H1 (cell line): ENCODE measurements around the gene MSANTD7. TPM values are rescaled to one million over a fixed set of nuclear protein-coding genes. Genes with fewer than 3 reads are reported as not detected.

Experiments
- FOSL1 ChIP-seq: IDR thresholded peaks from 2 replicates; pipeline ENCODE4 v1.6.1; 2011; ENCODE audit warnings: mild to moderate bottlenecking, low read depth, low read length, moderate library complexity; ENCODE audit not compliant: insufficient read depth
- RNF2 ChIP-seq: fragments of 200-900, 300-1000 bp; sonication (generic); IDR thresholded peaks from 2 replicates; pipeline ENCODE4 v1.7.1; 2016; ENCODE audit warnings: borderline replicate concordance, low read depth, mild to moderate bottlenecking, antibody characterized with exemption, low read length; ENCODE audit not compliant: poor library complexity, severe bottlenecking; ENCODE audit errors: missing control alignments
- SP1 ChIP-seq: IDR thresholded peaks from 2 replicates; pipeline ENCODE4 v1.6.1; 2011; ENCODE audit warnings: low read depth, low read length
- polyA plus RNA-seq, 7 experiments: library from polyadenylated mRNA; depleted of rRNA in 3 of 7; stranded (reverse) in 5 of 7; unstranded in 2 of 7; fragments of >200 nt in 5 of 7; fragments of 200-250 nt in 2 of 7; gene quantifications; 1 replicate in 5 of 7; 2 replicates in 1 of 7; 4 replicates in 1 of 7; pipeline versions ENCODE4 v1.2.1 to v1.2.3, GENCODE V29; 2011 to 2013; ENCODE audit warnings: missing spikeins in 2 of 7, mixed read lengths in 2 of 7
- total RNA-seq: library from RNA; stranded (reverse); fragmentation: NEBNext Ultra II Directional; extraction: Animal tissue kit (Norgen Biotek cat#: 25700); gene quantifications from 2 replicates; pipeline ENCODE4 v1.2.1, GENCODE V29; 2021

Gene MSANTD7
- total and polyA plus RNA-seq, 2 of the 8 experiments (the other 6 are each of a cell fraction or from before 2014, with no cell fraction given), result 5.0 to 15.2 TPM

DNA sequence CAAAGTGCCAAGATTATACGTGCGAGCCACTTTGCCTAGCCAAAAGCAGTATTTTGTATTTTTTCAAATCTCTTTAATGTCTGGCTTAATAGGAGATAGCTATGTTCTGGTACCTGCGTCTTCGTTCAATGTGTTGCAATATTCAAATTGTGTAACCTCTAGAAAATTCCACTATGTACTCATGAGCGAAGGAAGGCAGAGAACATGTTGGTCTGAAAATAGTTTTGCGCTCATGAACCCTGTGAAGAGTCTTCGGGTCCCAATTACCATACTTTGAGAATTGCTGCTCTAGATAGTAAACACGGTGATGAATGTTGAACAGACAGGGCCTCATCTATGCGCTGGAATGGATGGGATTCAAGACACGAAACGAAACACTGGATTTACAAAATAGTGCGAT is 37.8 kb downstream of the MSANTD7 start (continued):
- TF ChIP-seq RNF2 (no peak), SP1 (no peak), FOSL1 (no peak)
